Fibroblast of mammary gland (primary cell): Measurements from ENCODE around the gene PKDREJ.

Source experiments
- DNase-seq: peaks from one replicate; pipeline ENCODE4 v3.0.0-alpha.2; 2010; ENCODE audit warnings: low read depth
- H3K4me3 ChIP-seq: 2 replicates; pipeline ENCODE4 v1.5.1; 2011; ENCODE audit warnings: low read depth, mild to moderate bottlenecking, low read length, moderate library complexity; ENCODE audit not compliant: control insufficient read depth
- TF ChIP-seq, protein P1 (sequence below): conservative IDR thresholded peaks from 2 replicates; pipeline ENCODE4 v1.5.1; 2011; ENCODE audit warnings: low read depth, low read length, inconsistent platforms; ENCODE audit not compliant: control insufficient read depth, insufficient read depth

The PKDREJ gene

DNA sequence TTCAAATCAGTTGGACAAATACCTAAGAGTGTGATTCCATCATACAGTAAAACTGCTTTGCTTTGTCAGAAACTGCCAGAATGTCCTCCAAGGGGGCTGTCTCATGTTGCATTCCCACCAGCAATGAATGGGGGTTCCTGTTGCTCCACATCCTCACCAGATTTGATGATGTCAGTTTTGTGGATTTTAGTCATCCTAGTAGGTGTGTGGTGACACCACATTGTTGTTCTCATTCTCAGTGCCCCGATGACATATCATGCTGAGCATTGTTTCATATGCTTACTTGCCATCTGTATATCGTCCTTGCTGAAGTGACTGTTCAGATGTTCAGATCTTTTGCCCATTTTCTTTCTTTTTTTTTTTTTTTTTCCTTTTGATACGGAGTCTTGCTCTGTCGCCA, 50.1 kb downstream of the PKDREJ start:
- TF ChIP-seq, protein P1, sequence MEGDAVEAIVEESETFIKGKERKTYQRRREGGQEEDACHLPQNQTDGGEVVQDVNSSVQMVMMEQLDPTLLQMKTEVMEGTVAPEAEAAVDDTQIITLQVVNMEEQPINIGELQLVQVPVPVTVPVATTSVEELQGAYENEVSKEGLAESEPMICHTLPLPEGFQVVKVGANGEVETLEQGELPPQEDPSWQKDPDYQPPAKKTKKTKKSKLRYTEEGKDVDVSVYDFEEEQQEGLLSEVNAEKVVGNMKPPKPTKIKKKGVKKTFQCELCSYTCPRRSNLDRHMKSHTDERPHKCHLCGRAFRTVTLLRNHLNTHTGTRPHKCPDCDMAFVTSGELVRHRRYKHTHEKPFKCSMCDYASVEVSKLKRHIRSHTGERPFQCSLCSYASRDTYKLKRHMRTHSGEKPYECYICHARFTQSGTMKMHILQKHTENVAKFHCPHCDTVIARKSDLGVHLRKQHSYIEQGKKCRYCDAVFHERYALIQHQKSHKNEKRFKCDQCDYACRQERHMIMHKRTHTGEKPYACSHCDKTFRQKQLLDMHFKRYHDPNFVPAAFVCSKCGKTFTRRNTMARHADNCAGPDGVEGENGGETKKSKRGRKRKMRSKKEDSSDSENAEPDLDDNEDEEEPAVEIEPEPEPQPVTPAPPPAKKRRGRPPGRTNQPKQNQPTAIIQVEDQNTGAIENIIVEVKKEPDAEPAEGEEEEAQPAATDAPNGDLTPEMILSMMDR = no peak
- DNase-seq = peak; percentile 36
- H3K4me3 ChIP-seq = no peak overlapping the region

DNA sequence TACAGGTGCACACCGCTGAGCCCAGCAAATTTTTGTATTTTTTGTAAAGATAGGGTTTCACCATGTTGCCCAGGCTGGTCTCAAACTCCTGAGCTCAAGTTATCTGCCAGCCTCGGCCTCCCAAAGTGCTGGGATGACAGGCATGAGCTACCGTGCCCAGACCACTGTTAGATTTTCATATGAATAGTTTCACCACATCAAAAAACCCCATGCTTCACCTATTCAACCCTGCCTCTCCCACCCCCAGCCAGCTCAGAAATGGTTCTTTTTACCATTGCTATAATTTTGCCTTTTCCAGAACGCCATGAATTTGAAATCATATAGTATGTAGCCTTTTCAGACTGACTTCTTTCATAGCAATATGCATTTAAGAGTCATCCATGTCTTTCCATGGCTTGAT, 50.9 kb downstream of the PKDREJ start:
- TF ChIP-seq, protein P1 = no peak
- no peak for DNase-seq
- H3K4me3 ChIP-seq = no peak overlapping the region

DNA sequence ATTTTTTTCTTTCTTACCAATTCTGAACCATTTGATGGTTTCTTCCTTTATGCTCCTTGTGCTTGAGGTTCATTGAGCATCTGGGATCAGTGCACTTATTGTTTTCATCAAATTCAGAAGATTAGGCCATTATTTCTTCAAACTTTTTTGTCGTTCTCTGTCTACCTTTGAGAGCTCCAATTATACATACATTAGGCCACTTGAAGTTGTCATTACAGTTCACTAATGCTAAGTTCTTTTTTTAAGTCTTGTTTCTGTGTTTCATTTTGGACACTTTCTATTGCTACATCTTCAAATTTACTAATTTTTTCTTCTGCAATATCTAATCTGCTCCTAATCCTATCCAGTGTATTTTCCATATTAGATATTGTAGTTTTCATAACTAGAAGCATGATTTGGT, 53.9 kb downstream of the PKDREJ start:
- no peak for DNase-seq
- H3K4me3 ChIP-seq = no peak overlapping the region
- TF ChIP-seq, protein P1 = no peak
